Measurements from ENCODE around the gene TWIST2. TPM values are rescaled to one million over a fixed set of nuclear protein-coding genes. Genes with fewer than 3 reads are reported as not detected.

Gene TWIST2
- total RNA-seq, 4 donors from 2014 or later = 90.8 to 141 (median 116) TPM

- DNase-seq (ENCODE audit: low spot score) (no peak), ATAC-seq (ENCODE audit: low FRiP score) (no peak)
- TF ChIP-seq CTCF (IDR thresholded peaks at IDR 0.05) = no peak
These were observed 2.2 kb downstream of the TWIST2 start for GRCh38 chr2:238850091-238850490.

GRCh38 chr2:238851026-238851425, 3.1 kb downstream of the TWIST2 start:
- DNase-seq (ENCODE audit: low spot score) = no peak
- ATAC-seq (ENCODE audit: low FRiP score) = no peak

GRCh38 chr2:238851761-238852160, 3.9 kb downstream of the TWIST2 start:
- no peak for TF ChIP-seq CTCF (IDR thresholded peaks at IDR 0.05)
- ATAC-seq (ENCODE audit: low FRiP score) = no peak
- no peak for DNase-seq (ENCODE audit: low spot score)

More at GRCh38 chr2:238851026-238851425, 3.1 kb downstream of the TWIST2 start:
- no peak for TF ChIP-seq CTCF (IDR thresholded peaks at IDR 0.05)

- no peak for ATAC-seq (ENCODE audit: low FRiP score)
- TF ChIP-seq CTCF (IDR thresholded peaks at IDR 0.05) = no peak
- no peak for DNase-seq (ENCODE audit: low spot score)
These were observed 4.5 kb downstream of the TWIST2 start for GRCh38 chr2:238852206-238852869.

- TF ChIP-seq CTCF (IDR thresholded peaks at IDR 0.05) = no peak
- ATAC-seq (ENCODE audit: low FRiP score) (no peak), DNase-seq (ENCODE audit: low spot score) (no peak)
These were observed 5.3 kb downstream of the TWIST2 start for GRCh38 chr2:238853218-238853617.

- no peak for TF ChIP-seq CTCF (IDR thresholded peaks at IDR 0.05)
- ATAC-seq (ENCODE audit: low FRiP score) (no peak), DNase-seq (ENCODE audit: low spot score) (no peak)
These were observed 5.8 kb downstream of the TWIST2 start for GRCh38 chr2:238853721-238854120.

GRCh38 chr2:238854246-238854645, 6.4 kb downstream of the TWIST2 start:
- no peak for TF ChIP-seq CTCF (IDR thresholded peaks at IDR 0.05)
- no peak for DNase-seq (ENCODE audit: low spot score)

More at GRCh38 chr2:238854246-238854645, 6.4 kb downstream of the TWIST2 start:
- ATAC-seq (ENCODE audit: low FRiP score) = no peak

All from omental fat pad (tissue), 4 donors.